ENCODE results near the gene ABHD8. TPM values are rescaled to one million over a fixed set of nuclear protein-coding genes. Genes with fewer than 3 reads are reported as not detected.

The ABHD8 gene
- total and polyA plus RNA-seq, 2 of the 13 experiments (the other 11 are each of a cell fraction or from before 2014, with no cell fraction given) = 6.3 to 7.2 TPM

DNA sequence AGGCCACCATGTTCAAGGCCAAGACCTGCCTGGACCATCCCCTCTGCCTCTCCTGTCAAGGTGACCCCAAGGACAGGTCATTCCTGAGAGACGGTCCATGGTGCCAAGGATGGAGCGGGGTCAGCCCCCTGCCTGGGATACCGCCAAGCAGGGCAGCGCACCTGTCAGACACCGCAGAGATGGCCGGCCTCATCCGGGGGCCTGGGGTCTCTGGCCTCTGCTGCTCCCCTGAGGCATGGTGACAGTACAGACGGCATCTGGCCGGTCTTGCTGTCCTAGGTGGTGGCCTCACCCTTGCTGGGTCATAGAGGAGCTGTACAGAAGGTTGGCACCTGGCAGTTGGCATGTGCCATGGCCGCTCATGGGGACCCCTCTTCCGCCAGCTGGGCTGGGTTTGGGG lies 17.2 kb upstream of the ABHD8 start:
- TF ChIP-seq ELF1 (CRISPR knock-in tag; IDR thresholded peaks at IDR 0.05) = no peak
- no peak for TF ChIP-seq FLYWCH1 (CRISPR knock-in tag; IDR thresholded peaks at IDR 0.05)
- TF ChIP-seq PHF8 (CRISPR knock-in tag; IDR thresholded peaks at IDR 0.05) = no peak
- TF ChIP-seq ZNF772 (CRISPR knock-in tag; IDR thresholded peaks at IDR 0.05) = no peak
- TF ChIP-seq ZNF337 (CRISPR knock-in tag; IDR thresholded peaks at IDR 0.05; ENCODE audit: borderline replicate concordance, low read depth) = no peak
- TF ChIP-seq, protein P1, sequence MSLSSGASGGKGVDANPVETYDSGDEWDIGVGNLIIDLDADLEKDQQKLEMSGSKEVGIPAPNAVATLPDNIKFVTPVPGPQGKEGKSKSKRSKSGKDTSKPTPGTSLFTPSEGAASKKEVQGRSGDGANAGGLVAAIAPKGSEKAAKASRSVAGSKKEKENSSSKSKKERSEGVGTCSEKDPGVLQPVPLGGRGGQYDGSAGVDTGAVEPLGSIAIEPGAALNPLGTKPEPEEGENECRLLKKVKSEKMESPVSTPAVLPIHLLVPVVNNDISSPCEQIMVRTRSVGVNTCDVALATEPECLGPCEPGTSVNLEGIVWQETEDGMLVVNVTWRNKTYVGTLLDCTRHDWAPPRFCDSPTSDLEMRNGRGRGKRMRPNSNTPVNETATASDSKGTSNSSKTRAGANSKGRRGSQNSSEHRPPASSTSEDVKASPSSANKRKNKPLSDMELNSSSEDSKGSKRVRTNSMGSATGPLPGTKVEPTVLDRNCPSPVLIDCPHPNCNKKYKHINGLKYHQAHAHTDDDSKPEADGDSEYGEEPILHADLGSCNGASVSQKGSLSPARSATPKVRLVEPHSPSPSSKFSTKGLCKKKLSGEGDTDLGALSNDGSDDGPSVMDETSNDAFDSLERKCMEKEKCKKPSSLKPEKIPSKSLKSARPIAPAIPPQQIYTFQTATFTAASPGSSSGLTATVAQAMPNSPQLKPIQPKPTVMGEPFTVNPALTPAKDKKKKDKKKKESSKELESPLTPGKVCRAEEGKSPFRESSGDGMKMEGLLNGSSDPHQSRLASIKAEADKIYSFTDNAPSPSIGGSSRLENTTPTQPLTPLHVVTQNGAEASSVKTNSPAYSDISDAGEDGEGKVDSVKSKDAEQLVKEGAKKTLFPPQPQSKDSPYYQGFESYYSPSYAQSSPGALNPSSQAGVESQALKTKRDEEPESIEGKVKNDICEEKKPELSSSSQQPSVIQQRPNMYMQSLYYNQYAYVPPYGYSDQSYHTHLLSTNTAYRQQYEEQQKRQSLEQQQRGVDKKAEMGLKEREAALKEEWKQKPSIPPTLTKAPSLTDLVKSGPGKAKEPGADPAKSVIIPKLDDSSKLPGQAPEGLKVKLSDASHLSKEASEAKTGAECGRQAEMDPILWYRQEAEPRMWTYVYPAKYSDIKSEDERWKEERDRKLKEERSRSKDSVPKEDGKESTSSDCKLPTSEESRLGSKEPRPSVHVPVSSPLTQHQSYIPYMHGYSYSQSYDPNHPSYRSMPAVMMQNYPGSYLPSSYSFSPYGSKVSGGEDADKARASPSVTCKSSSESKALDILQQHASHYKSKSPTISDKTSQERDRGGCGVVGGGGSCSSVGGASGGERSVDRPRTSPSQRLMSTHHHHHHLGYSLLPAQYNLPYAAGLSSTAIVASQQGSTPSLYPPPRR (CRISPR knock-in tag; IDR thresholded peaks at IDR 0.05; ENCODE audit: borderline replicate concordance) = no peak
- TF ChIP-seq ZSCAN20 (CRISPR knock-in tag; IDR thresholded peaks at IDR 0.05; ENCODE audit: borderline replicate concordance) = no peak
- TF ChIP-seq, protein P2, sequence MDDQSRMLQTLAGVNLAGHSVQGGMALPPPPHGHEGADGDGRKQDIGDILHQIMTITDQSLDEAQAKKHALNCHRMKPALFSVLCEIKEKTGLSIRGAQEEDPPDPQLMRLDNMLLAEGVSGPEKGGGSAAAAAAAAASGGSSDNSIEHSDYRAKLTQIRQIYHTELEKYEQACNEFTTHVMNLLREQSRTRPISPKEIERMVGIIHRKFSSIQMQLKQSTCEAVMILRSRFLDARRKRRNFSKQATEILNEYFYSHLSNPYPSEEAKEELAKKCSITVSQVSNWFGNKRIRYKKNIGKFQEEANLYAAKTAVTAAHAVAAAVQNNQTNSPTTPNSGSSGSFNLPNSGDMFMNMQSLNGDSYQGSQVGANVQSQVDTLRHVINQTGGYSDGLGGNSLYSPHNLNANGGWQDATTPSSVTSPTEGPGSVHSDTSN (CRISPR knock-in tag; IDR thresholded peaks at IDR 0.05; ENCODE audit: borderline replicate concordance) = no peak
- peaks cover 10 to 32% of the 10 kb centered on the region in 2 experiments; a peak in 4 of 5 replicates for H3K36me3 ChIP-seq (replicated peaks in 1 of 2; ENCODE audit: control insufficient read depth in 1 of 2, insufficient read depth in 2 of 2, low read length in 2 of 2)
- no peaks in the 10 kb centered on the region for H3K4me1 ChIP-seq (ENCODE audit: insufficient read depth, low read length)
- no peaks in the 10 kb centered on the region for H3K79me2 ChIP-seq (ENCODE audit: insufficient read depth, low read length)
- DNase-seq (ENCODE audit: low spot score) (no peak), ATAC-seq (no peak), FAIRE-seq (no peak)
- WGBS (ENCODE audit: low lambda C conversion rate) = 86% methylated on average over 7 of the region's 11 CpGs
- ChIA-PET POLR2A (interaction anchor here (1.6 kb wide), 1 partner anchor 11 kb away, joined by 3 read pairs; the partner anchor contains the start of gene DDA1), CTCF (ENCODE audit: low intra/inter-chr PET ratio, low total read pairs) (no interaction called here)
- H3K27me3 ChIP-seq (ENCODE audit: control insufficient read depth in 1 of 2, insufficient read depth in 2 of 2, low read length in 2 of 2) = no peaks in the 10 kb centered on the region
- BruUV-seq (replicated peaks) = no TSS peak
- in situ Hi-C loops (cut with HindIII; ENCODE audit: extremely low pct_ligation_motif_present, low pct_unique_long_range_greater_than_20kb) (no loop called here), intact Hi-C loops (cut with micrococcal nuclease; ENCODE audit: unreplicated experiment) (no loop called here)
- no peak overlapping the region for H2AFZ ChIP-seq (ENCODE audit: low read length)
- no peaks in the 10 kb centered on the region for H4K20me1 ChIP-seq (ENCODE audit: insufficient read depth, low read length)
- no peak overlapping the region for H3K9ac ChIP-seq (ENCODE audit: insufficient read depth, low read depth, low read length)
- no peaks in the 10 kb centered on the region for H3K9me3 ChIP-seq (ENCODE audit: low read length)
- no peak overlapping the region for H3K27ac ChIP-seq (ENCODE audit: extremely low read length, insufficient read depth, low read length)
- H3K4me2 ChIP-seq (ENCODE audit: low read depth, low read length) = no peak overlapping the region
- no peak overlapping the region for H3K4me3 ChIP-seq (replicated peaks in 1 of 3; ENCODE audit: insufficient read depth in 1 of 3, low read depth in 2 of 3, low read length in 3 of 3)
